NB4 (cell line): ENCODE data around the gene WDR7.
A peak's percentile ranks its signal among the peaks of the same experiment; 100 is the strongest.

Experiments used
- DNase-seq: peaks from one replicate; pipeline ENCODE4 v3.0.0; 2010; ENCODE audit warnings: low read depth
- H3K4me3 ChIP-seq: one replicate; pipeline ENCODE4 v1.5.1; 2011; ENCODE audit warnings: mild to moderate bottlenecking, low read depth, low read length, moderate library complexity
- CTCF ChIP-seq: IDR thresholded peaks from one replicate; pipeline ENCODE4 v1.5.1; 2012; ENCODE audit warnings: low read depth, low read length
- MAX ChIP-seq: IDR thresholded peaks from 2 replicates; pipeline ENCODE4 v1.6.1; 2011; ENCODE audit warnings: low read depth, low read length
- MYC ChIP-seq: IDR thresholded peaks from 2 replicates; pipeline ENCODE4 v1.6.1; 2011; ENCODE audit warnings: low read depth, low read length
- POLR2A ChIP-seq: IDR thresholded peaks from 2 replicates; pipeline ENCODE4 v1.6.1; 2011; ENCODE audit warnings: mild to moderate bottlenecking; ENCODE audit not compliant: insufficient read length; ENCODE audit errors: extremely low read depth

The WDR7 gene

GRCh38 chr18:56635007-56635406 is 16.2 kb upstream of the WDR7 start:
- TF ChIP-seq MYC (no peak), MAX (no peak), CTCF (no peak), POLR2A (no peak)
- peak overlapping the region; percentile 94 for H3K4me3 ChIP-seq
- DNase-seq, result no peak

- TF ChIP-seq MYC (no peak), CTCF (no peak), MAX (no peak), POLR2A (no peak)
- peak overlapping the region; percentile 94 for H3K4me3 ChIP-seq
- DNase-seq, result peak; percentile 19
Observed at GRCh38 chr18:56637176-56637575, 14.0 kb upstream of the WDR7 start.

- TF ChIP-seq CTCF (no peak), MAX (no peak), POLR2A (no peak), MYC (no peak)
- H3K4me3 ChIP-seq, result peak overlapping the region; percentile 94
- DNase-seq, result peak; percentile 15
Observed at GRCh38 chr18:56637711-56638231, 13.4 kb upstream of the WDR7 start.

GRCh38 chr18:56638232-56639103 is 12.7 kb upstream of the WDR7 start, which contains the start of gene TXNL1:
TSS of gene TXNL1 (minus strand) at chr18:56638592. CDS start at chr18:56638440, 152 bp downstream.
- peak; percentile 97 for DNase-seq
- H3K4me3 ChIP-seq, result peak within 1 kb of the TSS; percentile 94
- TF ChIP-seq CTCF (no peak), MAX (peak; percentile 96), MYC (peak; percentile 77), POLR2A (peak; percentile 76)

- peak overlapping the region; percentile 73 for H3K4me3 ChIP-seq
- TF ChIP-seq POLR2A, result no peak
- no peak for TF ChIP-seq MYC
- no peak for TF ChIP-seq MAX
- no peak for TF ChIP-seq CTCF
- DNase-seq, result no peak
Observed at GRCh38 chr18:56639104-56639381, 12.1 kb upstream of the WDR7 start.
